ENCODE data around the gene LRRC17.

LRRC17 gene

GRCh38 chr7:102917436-102918353 lies 4.9 kb downstream of the LRRC17 start:
- H3K4me3 ChIP-seq (ENCODE audit: low read length): no peak overlapping the region
- no peak for TF ChIP-seq ZNF274 (IDR thresholded peaks at IDR 0.05; ENCODE audit: low read depth, low read length)

- no peak for TF ChIP-seq ZNF274 (IDR thresholded peaks at IDR 0.05; ENCODE audit: low read depth, low read length)
- H3K4me3 ChIP-seq (ENCODE audit: low read length): no peak overlapping the region
Measured at GRCh38 chr7:102918845-102919244, 6.0 kb downstream of the LRRC17 start.

GRCh38 chr7:102925976-102926782 lies 13.4 kb downstream of the LRRC17 start:
- no peak for TF ChIP-seq ZNF274 (IDR thresholded peaks at IDR 0.05; ENCODE audit: low read depth, low read length)
- H3K4me3 ChIP-seq (ENCODE audit: low read length): no peak overlapping the region

- H3K4me3 ChIP-seq (ENCODE audit: low read length): no peak overlapping the region
- TF ChIP-seq ZNF274 (IDR thresholded peaks at IDR 0.05; ENCODE audit: low read depth, low read length): no peak
Measured at GRCh38 chr7:102926783-102927140, 14.0 kb downstream of the LRRC17 start.

GRCh38 chr7:102927312-102927933 lies 14.6 kb downstream of the LRRC17 start:
- H3K4me3 ChIP-seq (ENCODE audit: low read length): no peak overlapping the region
- no peak for TF ChIP-seq ZNF274 (IDR thresholded peaks at IDR 0.05; ENCODE audit: low read depth, low read length)

GRCh38 chr7:102931757-102932156 lies 19.0 kb downstream of the LRRC17 start:
- no peak for TF ChIP-seq ZNF274 (IDR thresholded peaks at IDR 0.05; ENCODE audit: low read depth, low read length)
- H3K4me3 ChIP-seq (ENCODE audit: low read length): no peak overlapping the region

- H3K4me3 ChIP-seq (ENCODE audit: low read length): no peak overlapping the region
- no peak for TF ChIP-seq ZNF274 (IDR thresholded peaks at IDR 0.05; ENCODE audit: low read depth, low read length)
Measured at GRCh38 chr7:102933763-102934162, 21.0 kb downstream of the LRRC17 start.

GRCh38 chr7:102934239-102934638 lies 21.4 kb downstream of the LRRC17 start:
- no peak for TF ChIP-seq ZNF274 (IDR thresholded peaks at IDR 0.05; ENCODE audit: low read depth, low read length)
- H3K4me3 ChIP-seq (ENCODE audit: low read length): no peak overlapping the region

- no peak overlapping the region for H3K4me3 ChIP-seq (ENCODE audit: low read length)
- TF ChIP-seq ZNF274 (IDR thresholded peaks at IDR 0.05; ENCODE audit: low read depth, low read length): no peak
Measured at GRCh38 chr7:102934701-102935100, 21.9 kb downstream of the LRRC17 start.

GRCh38 chr7:102935450-102936115 lies 22.8 kb downstream of the LRRC17 start:
- TF ChIP-seq ZNF274 (IDR thresholded peaks at IDR 0.05; ENCODE audit: low read depth, low read length): no peak
- no peak overlapping the region for H3K4me3 ChIP-seq (ENCODE audit: low read length)

- no peak for TF ChIP-seq ZNF274 (IDR thresholded peaks at IDR 0.05; ENCODE audit: low read depth, low read length)
- no peak overlapping the region for H3K4me3 ChIP-seq (ENCODE audit: low read length)
Measured at GRCh38 chr7:102938679-102939078, 25.9 kb downstream of the LRRC17 start.

GRCh38 chr7:102942181-102942866 lies 29.5 kb downstream of the LRRC17 start:
- no peak overlapping the region for H3K4me3 ChIP-seq (ENCODE audit: low read length)
- no peak for TF ChIP-seq ZNF274 (IDR thresholded peaks at IDR 0.05; ENCODE audit: low read depth, low read length)

- no peak overlapping the region for H3K4me3 ChIP-seq (ENCODE audit: low read length)
- TF ChIP-seq ZNF274 (IDR thresholded peaks at IDR 0.05; ENCODE audit: low read depth, low read length): no peak
Measured at GRCh38 chr7:102942868-102943267, 30.1 kb downstream of the LRRC17 start.

Measured in GM08714 (cell line).